ENCODE data around the gene ST13. TPM values are rescaled to one million over a fixed set of nuclear protein-coding genes. Genes with fewer than 3 reads are reported as not detected.

The ST13 gene
- total and polyA plus RNA-seq, 9 of the 15 experiments (the other 6 are each of a cell fraction or from before 2014, with no cell fraction given), result 53.6 to 311 (median 195) TPM

- in situ Hi-C loops (cut with MboI), result no loop called here
- Histone ChIP-seq H3K27ac (ENCODE audit: extremely low read depth, low read depth, low read length) (no peak overlapping the region), H3K9me1 (ENCODE audit: control insufficient read depth, insufficient read depth, low read length) (no peaks in the 10 kb centered on the region), H3K9ac (ENCODE audit: insufficient read depth in 1 of 2, low read depth in 2 of 2, low read length in 2 of 2) (no peak overlapping the region), H3K4me1 (replicated peaks in 1 of 2; ENCODE audit: control insufficient read depth in 2 of 2, insufficient read depth in 2 of 2, low read length in 2 of 2) (no peaks in the 10 kb centered on the region), H3K4me3 (no peak overlapping the region), H4K20me1 (replicated peaks; ENCODE audit: control insufficient read depth, insufficient read depth, low read length) (no peaks in the 10 kb centered on the region), H3K27me3 (ENCODE audit: control insufficient read depth in 2 of 2, insufficient read depth in 2 of 2, low read length in 2 of 2) (no peaks in the 10 kb centered on the region), H2AFZ (ENCODE audit: low read depth, low read length) (no peak overlapping the region), H3K9me3 (replicated peaks; ENCODE audit: control insufficient read depth, insufficient read depth, low read depth, low read length) (no peaks in the 10 kb centered on the region), H3K4me2 (ENCODE audit: insufficient read depth, low read length) (no peak overlapping the region), H3K36me3 (ENCODE audit: control insufficient read depth, insufficient read depth, low read length) (peaks cover 83% of the 10 kb centered on the region), H3K79me2 (ENCODE audit: control insufficient read depth, insufficient read depth, low read length) (no peaks in the 10 kb centered on the region; the same call in 2 of the 3 replicates)
- POLR2A ChIA-PET, result no interaction called here
- FAIRE-seq (no peak), ATAC-seq (no peak), DNase-seq (ENCODE audit: extremely low read depth in 1 of 4, low spot score in 3 of 4) (no peak)
- CTCF ChIA-PET (ENCODE audit: low intra/inter-chr PET ratio), result no interaction called here
- 97% methylated on average over 15 of the region's 22 CpGs for WGBS (ENCODE audit: insufficient coverage, low coverage, missing lambda C conversion rate)
- intact Hi-C loops (cut with micrococcal nuclease), result no loop called here
- BruUV-seq (replicated peaks), result no TSS peak
- TF ChIP-seq ZNF507 (tag; conservative IDR thresholded peaks at IDR 0.05) (no peak), ETV1 (tag; conservative IDR thresholded peaks at IDR 0.05; ENCODE audit: low read depth) (no peak), POLR2G (IDR thresholded peaks at IDR 0.05; ENCODE audit: low read depth, low read length) (peak; percentile 39; the same call in 1 of the 2 replicates), ZNF407 (IDR thresholded peaks at IDR 0.05; ENCODE audit: low read depth) (no peak)
Measured at GRCh38 chr22:40789131-40789530, 67.3 kb downstream of the ST13 start.

Measured in K562 (cell line).